COLO668 (cell line): ENCODE results near the gene TMOD1.
"Not testable (repeated sequence)": the region's sequence is repeated elsewhere in the genome, so short reads cannot be mapped to it uniquely, and the experiment has no call there.

ENCODE experiments used
- DNase-seq: peaks from one replicate; lab custom pipeline; 2025; ENCODE audit not compliant: unreplicated experiment; lab: John Stamatoyannopoulos, UW

Gene TMOD1

DNA sequence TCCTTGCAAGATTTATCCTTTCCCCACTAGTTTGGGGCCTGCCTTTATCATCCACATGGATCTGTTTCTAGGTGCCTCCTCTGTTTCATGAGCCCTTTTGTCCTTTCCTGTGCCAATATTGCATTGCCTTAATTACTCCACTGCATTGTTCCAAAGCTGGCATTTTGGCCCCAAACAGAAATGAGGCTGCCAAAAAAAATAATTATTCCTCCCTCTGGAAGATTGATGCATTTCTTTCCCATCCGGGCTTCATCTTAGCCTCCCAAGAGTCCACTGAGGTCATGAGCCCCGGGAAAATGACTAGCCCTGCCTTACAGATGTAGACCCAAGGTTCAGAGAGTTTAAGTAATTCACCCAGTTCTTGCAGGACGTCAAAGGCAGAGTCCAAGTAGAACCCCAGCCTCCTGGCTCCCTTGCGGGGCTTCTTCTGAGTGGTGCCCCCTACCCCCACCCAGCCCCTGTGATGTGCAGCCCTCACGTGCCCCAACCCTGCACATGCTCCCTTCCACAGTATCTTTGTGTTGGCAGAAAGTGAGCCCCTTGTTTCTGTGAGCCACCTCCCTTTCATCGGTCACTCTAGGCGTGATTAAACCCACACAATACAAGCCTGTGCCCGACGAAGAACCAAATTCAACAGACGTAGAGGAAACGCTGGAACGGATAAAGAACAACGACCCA, 62.1 kb downstream of the TMOD1 start:
- no peak for DNase-seq

DNA sequence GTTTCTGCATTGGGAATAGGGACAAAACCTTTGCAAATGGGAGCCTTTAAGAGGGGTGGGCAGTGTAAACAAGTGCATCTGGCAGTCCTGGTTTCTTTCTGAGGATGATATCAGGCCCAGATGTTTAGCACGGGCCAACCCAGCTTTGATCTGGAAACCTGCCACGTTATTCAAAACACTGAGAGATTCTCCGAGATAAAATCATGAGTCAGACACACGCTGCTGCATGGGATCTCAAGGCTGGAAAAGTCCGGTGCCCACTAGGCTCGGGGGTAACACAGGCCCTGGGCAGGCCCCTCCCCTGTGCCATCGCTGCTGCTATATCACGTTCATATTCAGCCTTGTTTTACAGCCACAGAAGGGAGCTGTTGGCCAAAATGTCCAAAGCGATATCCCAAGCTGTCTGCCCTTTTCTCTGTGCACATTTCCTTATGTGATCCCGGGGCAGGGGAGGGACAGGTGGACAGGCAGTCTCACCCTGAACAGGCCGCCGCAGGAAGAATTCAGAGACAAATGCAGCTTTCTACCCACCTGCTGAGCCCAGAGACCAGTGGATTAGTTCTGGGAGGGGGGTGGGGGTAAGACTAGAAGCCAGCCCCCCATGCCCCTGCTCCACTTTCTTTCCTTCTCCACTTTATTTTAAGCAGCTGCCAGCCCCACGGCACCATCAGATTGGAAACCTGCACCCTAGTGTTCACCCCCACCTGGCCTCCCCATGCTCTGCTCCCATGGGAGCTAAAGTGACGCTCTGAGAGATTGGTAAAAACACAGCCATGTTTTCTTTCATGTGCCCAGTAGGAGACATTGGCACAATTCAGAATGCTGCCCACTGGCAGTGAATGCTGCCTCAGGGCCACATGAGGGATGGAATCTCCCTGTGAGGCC, 63.1 kb downstream of the TMOD1 start:
- peak; percentile 19 for DNase-seq

DNA sequence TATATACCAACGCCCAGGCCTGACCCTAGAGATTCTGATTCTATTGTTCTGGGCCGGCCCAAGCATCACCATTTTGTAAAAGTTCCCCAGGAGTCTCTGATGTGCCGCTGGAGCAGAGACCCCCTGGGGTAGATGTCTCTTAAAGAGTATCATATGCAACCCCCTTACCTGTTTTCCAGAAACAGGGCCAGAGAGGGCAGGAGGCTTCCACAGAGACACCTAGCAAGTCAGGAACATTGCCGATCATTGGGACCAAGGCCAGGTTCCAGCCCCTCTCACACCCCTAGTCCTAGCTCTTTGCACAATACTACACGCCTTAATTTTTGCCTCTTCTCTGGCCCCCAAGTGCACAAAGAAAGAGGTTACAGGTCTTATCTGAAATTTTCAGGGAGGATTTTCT, 63.8 kb downstream of the TMOD1 start:
- DNase-seq: no peak

DNA sequence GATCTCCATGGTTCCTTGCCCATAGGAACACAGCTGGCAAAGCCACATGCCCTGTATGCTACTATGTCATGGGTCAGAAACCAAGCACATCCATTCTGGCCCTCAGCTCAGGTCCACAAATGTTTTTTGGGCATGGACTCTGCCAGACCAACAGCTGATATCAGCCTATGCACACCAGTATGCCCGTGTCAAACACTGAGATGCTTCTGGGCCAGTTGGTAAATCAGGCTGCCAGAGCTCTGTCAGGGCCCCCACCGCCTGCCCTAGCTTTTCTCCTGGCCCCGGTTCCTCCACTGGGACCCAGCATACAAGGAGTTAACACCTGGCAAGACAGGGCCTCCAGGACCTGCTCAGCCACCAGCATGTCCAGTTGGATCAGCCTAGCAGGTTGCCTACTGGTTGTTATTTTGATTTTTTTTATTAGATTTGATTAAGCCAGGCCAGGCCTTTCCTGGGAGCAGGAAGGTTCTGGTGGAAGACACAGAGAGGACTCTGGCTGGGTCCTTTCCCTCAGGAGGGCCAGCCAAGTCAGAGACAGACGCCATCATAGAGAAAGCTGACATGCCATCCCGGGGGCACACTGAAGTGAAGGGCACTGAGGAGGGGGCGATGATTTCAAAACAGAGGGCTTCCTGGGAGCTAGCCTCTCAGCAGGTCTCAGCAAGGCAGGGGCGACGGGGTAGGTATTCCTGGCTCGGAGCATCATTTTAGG, 65.9 kb downstream of the TMOD1 start:
- no peak for DNase-seq

GRCh38 chr9:97567894-97568202, 66.4 kb downstream of the TMOD1 start:
- no peak for DNase-seq

- DNase-seq: no peak
These were observed 67.2 kb downstream of the TMOD1 start for GRCh38 chr9:97568461-97569275.

- DNase-seq: no peak
These were observed 69.4 kb downstream of the TMOD1 start for GRCh38 chr9:97570899-97571298.

DNA sequence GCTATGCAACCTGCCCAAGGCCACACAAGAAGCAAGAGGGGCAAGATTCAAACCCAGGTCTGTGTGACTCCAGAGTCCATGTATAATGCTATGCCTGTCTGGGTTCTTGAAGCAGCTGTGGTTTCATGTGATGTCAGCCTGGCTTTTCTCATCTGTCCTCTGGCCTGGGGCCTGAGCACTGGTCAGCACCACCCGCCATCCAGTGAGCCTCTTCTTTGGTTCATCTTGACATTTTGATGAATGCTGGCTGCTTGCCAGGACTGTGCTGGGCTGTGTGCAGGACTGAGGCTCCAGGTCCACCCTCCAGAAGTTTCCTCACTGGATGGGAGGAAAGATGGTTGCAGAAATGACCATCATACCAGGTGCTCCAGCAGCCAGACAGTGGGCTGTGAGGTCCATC, 70.2 kb downstream of the TMOD1 start:
- no peak for DNase-seq

DNA sequence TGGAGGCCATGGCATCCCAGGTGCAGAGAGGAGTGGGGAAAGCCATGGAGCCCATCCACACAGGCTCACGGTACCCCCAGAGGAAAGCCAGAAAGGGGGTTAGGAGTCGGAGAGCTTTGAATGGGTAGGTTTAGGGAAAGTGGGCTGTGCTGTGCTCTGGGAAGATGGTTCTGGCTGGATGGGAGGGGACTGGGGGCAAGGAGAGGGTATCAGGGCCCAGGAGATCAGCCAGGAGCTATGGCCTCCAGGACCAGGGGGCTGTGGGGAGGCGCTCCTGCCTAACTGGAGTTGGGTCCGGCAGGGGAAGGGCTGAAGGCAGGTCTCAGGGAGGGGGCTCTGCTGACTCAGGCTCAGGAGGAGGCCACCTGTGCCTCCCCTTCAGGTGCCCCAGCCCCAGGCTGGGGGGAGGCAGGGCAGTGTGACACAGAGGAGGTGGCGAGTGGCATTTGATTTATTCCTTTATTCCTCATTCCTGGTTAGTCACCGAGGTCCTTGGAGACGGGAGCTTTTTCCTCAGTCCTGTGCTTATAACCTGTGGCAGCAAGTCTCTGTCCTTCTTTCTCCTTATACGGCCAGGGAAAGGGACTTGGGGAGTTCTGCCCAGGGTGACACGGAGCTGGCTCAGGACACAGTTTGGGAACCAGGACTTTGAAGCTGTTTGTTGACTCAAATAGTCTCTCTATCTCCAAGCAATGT, 70.9 kb downstream of the TMOD1 start:
- no peak for DNase-seq

DNA sequence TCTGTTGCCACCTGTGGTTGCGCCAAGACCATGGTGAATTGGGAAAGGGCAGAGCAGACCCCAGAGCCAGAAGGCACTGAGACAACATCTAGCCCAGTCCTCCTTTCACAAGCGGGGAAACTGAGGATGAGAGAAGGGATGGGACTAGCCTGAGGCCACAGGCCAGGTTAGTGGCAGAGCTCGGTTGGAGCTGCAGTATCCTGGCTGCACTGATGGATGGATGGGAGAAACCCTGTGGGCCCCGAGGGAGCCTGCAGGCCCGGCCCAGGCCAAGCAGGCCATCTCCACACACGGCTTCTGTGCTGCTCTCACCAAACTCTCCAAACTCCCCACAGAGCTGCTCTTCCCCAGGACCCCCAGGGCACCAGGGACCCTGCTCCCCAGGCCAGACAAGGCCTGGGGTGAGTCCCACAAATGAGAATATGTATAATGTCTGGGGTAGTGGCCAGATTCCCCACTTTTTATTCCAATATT, 71.5 kb downstream of the TMOD1 start:
- DNase-seq: no peak

DNA sequence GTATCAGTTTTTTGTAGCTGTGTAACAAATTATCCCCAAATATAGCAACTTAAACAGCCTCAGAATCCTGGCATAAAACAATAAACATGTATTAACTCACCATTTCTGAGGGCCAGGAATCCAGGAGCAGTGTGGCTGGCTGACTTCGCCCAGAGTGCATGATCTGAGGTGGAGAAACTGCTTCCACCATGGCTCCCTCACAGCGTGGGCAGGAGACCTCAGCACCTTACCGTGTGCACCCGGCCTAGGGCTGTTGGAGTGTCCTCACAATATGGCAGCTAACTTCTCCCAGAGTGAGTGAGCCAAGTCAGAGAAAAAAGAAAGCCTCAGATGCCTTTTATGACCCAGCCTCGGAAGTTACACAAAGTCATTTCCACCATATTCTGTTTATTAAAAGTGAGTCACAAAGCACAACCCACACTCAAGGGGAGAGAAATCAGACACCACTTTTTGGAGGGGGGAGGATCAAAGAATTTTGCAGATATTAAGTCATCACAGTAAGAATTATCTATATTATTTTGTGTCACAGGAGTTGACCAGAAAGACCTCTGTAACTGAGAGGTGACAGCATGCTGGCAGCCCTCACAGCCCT, 72.1 kb downstream of the TMOD1 start:
- no peak for DNase-seq

DNA sequence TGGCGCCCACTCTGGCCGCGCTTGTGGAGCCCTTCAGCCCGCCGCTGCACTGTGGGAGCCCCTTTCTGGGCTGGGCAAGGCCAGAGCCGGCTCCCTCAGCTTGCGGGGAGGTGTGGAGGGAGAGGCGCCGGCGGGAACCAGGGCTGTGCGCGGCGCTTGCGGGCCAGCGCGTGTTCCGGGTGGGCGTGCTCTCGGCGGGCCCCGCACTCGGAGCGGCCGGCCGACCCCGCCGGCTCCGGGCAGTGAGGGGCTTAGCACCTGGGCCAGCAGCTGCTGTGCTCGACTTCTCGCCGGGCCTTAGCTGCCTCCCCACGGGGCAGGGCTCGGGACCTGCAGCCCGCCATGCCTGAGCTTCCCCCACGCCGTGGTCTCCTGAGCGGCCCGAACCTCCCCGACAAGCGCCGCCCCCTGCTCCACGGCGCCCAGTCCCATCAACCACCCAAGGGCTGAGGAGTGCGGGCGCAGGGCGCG, 72.7 kb downstream of the TMOD1 start:
- DNase-seq: not testable (repeated sequence)

DNA sequence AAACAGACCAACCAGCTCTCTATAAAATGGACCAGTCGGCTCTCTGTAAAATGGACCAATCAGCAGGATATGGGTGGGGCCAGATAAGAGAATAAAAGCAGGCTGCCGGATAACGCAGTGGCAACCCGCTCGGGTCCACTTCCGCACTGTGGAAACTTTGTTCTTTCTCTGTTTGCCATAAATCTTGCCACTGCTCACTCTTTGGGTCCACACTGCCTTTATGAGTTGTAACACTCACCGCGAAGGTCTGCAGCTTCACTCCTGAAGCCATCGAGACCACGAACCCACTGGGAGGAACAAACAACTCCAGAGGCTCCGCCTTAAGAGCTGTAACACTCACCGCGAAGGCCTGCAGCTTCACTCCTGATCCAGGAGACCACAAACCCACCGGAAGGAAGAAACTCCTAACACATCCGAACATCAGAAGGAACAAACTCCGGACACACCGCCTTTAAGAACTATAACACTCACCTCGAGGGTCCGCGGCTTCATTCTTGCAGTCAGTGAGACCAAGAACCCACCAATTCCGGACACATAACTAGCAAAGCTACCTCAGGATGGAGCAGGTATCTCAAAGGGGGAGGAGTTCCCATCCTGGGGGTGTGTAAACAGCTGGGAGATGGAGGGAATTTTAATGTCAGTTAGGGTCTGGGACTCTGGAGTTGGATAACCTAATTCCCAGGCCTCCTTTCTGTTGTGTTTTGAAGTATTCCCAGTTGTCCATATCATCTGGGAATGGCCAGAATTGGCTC, 73.6 kb downstream of the TMOD1 start:
- DNase-seq: not testable (repeated sequence)

DNA sequence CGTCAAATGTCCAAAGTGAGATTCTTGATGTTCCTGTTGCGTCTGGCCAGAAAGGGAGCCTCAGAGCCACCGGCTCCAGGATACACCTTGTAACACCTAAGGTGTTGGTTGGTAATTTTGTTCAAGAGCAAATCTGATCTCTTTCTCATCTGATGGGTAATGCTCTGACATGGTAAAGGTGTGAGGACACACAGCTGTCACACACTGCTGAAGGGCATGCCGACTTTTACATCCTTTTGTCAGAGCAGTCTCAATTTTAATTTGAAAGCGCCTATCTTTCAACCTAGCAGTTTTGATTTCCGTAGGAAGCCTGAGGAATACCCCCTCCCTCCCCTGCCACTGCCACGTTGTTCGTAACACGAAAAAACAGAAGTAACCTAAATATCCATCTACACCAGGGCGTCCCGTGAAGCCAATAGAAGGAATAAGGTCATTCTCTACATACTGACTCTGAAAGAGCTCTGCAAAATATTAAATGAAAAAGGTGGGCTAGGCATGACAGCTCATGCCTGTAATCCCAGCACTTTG, 74.3 kb downstream of the TMOD1 start:
- DNase-seq: no peak

DNA sequence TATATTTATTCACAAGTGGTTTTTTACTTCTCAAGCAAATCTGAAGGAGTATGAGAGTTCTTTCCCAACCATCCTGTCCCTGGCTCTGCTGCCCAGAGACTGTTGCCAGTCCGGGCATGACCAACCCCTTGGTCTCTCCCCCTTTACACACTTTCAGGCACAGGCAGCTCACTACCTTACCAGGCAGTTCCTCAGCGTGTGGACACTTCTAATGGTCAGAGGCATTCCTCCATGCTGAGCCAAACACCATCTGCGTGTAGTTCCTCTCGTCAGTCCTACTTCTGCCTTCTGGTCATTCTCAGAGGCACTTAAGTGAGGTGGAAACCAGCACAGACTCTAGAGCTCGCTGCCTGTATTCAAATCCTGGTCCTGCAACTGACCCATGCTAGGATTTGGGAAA, 75.6 kb downstream of the TMOD1 start:
- DNase-seq: no peak

DNA sequence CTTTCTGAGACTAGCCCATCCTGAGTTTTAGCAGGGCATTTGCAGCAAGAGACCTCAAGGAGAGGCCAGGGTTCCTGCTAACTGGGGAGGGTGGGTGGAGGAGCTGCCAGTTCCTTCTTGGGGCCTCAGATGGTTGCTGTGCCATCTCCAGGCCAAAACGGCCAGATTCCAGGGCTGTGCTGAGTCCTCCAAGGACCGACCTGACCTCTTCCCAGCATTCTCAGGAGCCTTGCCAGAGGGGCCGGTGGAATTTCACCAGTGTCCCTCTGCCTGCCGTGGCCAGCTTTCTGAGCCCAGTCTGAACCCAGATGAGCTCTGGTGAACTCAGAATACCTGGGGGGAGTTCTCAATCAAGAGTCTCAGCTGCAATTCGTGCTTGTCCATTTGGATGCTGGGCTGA, 77.4 kb downstream of the TMOD1 start:
- DNase-seq: no peak

GRCh38 chr9:97579914-97580313, 78.4 kb downstream of the TMOD1 start:
- DNase-seq: no peak

DNA sequence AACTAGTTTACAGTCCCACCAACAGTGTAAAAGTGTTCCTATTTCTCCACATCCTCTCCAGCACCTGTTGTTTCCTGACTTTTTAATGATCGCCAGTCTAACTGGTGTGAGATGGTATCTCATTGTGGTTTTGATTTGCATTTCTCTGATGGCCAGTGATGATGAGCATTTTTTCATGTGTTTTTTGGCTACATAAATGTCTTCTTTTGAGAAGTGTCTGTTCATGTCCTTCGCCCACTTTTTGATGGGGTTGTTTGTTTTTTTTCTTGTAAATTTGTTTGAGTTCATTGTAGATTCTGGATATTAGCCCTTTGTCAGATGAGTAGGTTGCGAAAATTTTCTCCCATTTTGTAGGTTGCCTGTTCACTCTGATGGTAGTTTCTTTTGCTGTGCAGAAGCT, 80.1 kb downstream of the TMOD1 start:
- DNase-seq: not testable (repeated sequence)

DNA sequence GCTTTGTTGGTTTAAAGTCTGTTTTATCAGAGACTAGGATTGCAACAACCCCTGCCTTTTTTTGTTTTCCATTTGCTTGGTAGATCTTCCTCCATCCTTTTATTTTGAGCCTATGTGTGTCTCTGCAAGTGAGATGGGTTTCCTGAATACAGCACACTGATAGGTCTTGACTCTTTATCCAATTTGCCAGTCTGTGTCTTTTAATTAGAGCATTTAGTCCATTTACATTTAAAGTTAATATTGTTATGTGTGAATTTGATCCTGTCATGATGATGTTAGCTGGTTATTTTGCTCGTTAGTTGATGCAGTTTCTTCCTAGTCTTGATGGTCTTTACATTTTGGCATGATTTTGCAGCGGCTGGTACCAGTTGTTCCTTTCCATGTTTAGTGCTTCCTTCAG, 83.3 kb downstream of the TMOD1 start:
- not testable (repeated sequence) for DNase-seq
